ENCODE measurements around the gene ARHGAP10.

- no peak for TF ChIP-seq CTCF (conservative IDR thresholded peaks at IDR 0.05; ENCODE audit: low read depth, low read length)
- TF ChIP-seq EZH2 (IDR thresholded peaks at IDR 0.05; ENCODE audit: borderline replicate concordance, low read depth, low read length, poor library complexity, severe bottlenecking), result no peak
These were observed 259.8 kb downstream of the ARHGAP10 start for GRCh38 chr4:147991543-147992283.

Data from A673 (cell line).